Sigmoid colon (tissue), 4 donors: ENCODE measurements around the gene SMYD4.

Experiments
- CTCF ChIP-seq, 4 experiments: fragments of 450-650 bp in 3 of 4; fragments of 200-600 bp in 1 of 4; IDR thresholded peaks; one replicate each; pipeline ENCODE4 v1.5.1; 2016 to 2019; ENCODE audit warnings: antibody characterized with exemption in 4 of 4, mild to moderate bottlenecking in 3 of 4, moderate library complexity in 2 of 4
- POLR2AphosphoS5 ChIP-seq, 4 donors: sonication (generic); formaldehyde crosslinking; IDR thresholded peaks; one replicate each; pipeline ENCODE4 v1.6.1; 2017; ENCODE audit warnings: antibody characterized with exemption in 4 of 4

- TF ChIP-seq CTCF (IDR thresholded peaks at IDR 0.05): no peak
- TF ChIP-seq POLR2AphosphoS5 (IDR thresholded peaks at IDR 0.05): no peak
These were observed 97.4 kb downstream of the SMYD4 start for GRCh38 chr17:1732241-1732832.
